GM21528 (cell line): Measurements from ENCODE around the gene TSEN2.
"Not testable (repeated sequence)": the region's sequence is repeated elsewhere in the genome, so short reads cannot be mapped to it uniquely, and the experiment has no call there.

ENCODE experiments used
- ATAC-seq: cut with Tn5 transposase; IDR thresholded peaks from one replicate; pipeline ENCODE4 v1.9.1; 2021; ENCODE audit warnings: mild to moderate bottlenecking, moderate library complexity; ENCODE audit not compliant: unreplicated experiment, low FRiP score

The TSEN2 gene

GRCh38 chr3:12470680-12471079, 13.6 kb upstream of the TSEN2 start:
- ATAC-seq = no peak

- ATAC-seq = no peak
These were observed 13.0 kb upstream of the TSEN2 start for GRCh38 chr3:12471241-12471640.

- ATAC-seq = no peak
These were observed 12.2 kb upstream of the TSEN2 start for GRCh38 chr3:12472000-12472610.

- no peak for ATAC-seq
These were observed 11.5 kb upstream of the TSEN2 start for GRCh38 chr3:12472796-12473195.

GRCh38 chr3:12473511-12473910, 10.8 kb upstream of the TSEN2 start:
- ATAC-seq = no peak

GRCh38 chr3:12476238-12476897, 7.9 kb upstream of the TSEN2 start:
- no peak for ATAC-seq

- no peak for ATAC-seq
These were observed 7.0 kb upstream of the TSEN2 start for GRCh38 chr3:12477256-12477655.

GRCh38 chr3:12478326-12478725, 6.0 kb upstream of the TSEN2 start:
- no peak for ATAC-seq

GRCh38 chr3:12479198-12479597, 5.1 kb upstream of the TSEN2 start:
- ATAC-seq = not testable (repeated sequence)

- no peak for ATAC-seq
These were observed 4.3 kb upstream of the TSEN2 start for GRCh38 chr3:12479919-12480427.

- no peak for ATAC-seq
These were observed 870 bp upstream of the TSEN2 start for GRCh38 chr3:12483410-12483809.

GRCh38 chr3:12483872-12484197, 445 bp upstream of the TSEN2 start:
- peak; percentile 7 for ATAC-seq

GRCh38 chr3:12484983-12485327, 675 bp downstream of the TSEN2 start:
- no peak for ATAC-seq

- no peak for ATAC-seq
These were observed 1.7 kb downstream of the TSEN2 start for GRCh38 chr3:12486001-12486400.

- ATAC-seq = no peak
These were observed 2.6 kb downstream of the TSEN2 start for GRCh38 chr3:12486916-12487315.

- no peak for ATAC-seq
These were observed 3.1 kb downstream of the TSEN2 start for GRCh38 chr3:12487336-12487735.

GRCh38 chr3:12487786-12488185, 3.5 kb downstream of the TSEN2 start:
- no peak for ATAC-seq

GRCh38 chr3:12489368-12489767, 5.1 kb downstream of the TSEN2 start:
- no peak for ATAC-seq

- no peak for ATAC-seq
These were observed 5.6 kb downstream of the TSEN2 start for GRCh38 chr3:12489832-12490231.

- no peak for ATAC-seq
These were observed 6.3 kb downstream of the TSEN2 start for GRCh38 chr3:12490547-12490946.

- no peak for ATAC-seq
These were observed 11.6 kb downstream of the TSEN2 start for GRCh38 chr3:12495749-12496452.

GRCh38 chr3:12496453-12496761, 12.1 kb downstream of the TSEN2 start:
- ATAC-seq = no peak
